NCI-H146 treated with DMSO at 0.1 percent for 48 hours (cell line): ENCODE data around the gene FER1L5.

Source experiments
- DNase-seq: peaks from one replicate; lab custom pipeline; 2025; ENCODE audit not compliant: unreplicated experiment; lab: John Stamatoyannopoulos, UW

Gene FER1L5

DNA sequence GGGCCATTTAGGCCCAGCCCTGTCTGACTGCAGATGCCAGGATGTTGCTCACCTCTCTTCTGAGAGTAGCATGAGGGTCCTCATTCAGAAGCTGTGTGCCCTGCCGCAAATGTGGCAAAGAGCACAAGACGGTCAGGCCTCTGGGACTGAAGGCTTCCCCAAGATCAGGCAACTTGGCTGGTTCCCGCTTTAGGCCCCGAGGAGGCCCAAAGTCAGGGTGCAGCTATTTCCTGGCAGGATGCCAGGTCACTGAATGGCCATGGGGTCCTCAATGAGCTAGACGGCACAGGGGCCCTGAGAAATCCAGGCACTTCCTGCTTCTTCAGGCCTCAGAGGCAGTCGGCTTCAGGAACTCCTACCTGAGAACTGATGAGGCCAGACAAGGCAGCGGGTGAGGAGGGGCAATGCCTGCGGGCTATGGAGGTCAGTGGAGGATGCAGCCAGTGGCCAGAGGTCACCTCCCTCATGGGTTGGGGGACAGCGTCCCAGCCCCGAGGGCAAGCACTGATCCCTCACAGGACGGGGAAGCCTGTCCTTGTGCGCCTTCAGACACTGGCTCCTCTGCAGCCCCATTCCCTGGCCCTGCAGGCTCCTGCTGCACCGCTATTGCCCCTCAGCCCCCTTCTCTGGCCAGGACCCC is 52.4 kb downstream of the FER1L5 start:
- DNase-seq, result no peak

DNA sequence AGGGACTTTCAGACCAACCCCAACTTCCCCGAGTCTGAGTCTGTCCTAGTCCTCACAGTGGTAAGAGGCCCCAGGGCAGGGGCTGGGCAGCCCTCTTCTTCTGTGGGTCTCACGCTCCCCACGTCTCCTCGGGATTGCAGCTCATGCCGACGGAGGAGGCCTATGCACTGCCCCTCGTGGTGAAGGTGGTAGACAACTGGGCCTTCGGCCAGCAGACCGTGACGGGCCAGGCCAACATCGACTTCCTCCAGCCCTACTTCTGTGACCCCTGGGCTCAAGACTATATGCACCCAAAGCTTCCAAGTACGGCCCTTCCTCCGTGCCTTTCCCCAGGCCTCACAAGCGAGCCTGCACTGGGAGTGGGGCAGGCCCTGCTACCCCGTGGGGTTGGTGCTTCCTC is 53.0 kb downstream of the FER1L5 start:
- no peak for DNase-seq

DNA sequence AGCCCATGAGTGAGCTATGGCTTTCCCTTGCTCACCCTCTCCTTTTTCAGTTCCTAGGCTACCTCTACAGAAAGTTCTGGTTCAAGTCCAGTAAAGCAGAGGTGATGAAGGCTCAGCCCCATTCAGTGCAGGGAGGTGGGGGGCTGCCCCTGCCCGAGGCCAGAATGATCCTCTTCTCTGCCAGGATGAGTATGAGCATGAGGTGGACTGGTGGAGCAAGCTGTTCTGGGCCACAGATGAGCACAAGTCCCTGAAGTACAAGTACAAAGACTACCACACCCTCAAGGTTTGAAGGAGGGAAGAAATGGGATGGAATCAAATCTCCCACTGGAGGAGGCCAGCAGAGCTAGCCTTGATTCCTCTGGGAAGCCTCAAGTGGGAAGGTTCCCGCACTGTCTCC is 54.9 kb downstream of the FER1L5 start:
- DNase-seq, result no peak

DNA sequence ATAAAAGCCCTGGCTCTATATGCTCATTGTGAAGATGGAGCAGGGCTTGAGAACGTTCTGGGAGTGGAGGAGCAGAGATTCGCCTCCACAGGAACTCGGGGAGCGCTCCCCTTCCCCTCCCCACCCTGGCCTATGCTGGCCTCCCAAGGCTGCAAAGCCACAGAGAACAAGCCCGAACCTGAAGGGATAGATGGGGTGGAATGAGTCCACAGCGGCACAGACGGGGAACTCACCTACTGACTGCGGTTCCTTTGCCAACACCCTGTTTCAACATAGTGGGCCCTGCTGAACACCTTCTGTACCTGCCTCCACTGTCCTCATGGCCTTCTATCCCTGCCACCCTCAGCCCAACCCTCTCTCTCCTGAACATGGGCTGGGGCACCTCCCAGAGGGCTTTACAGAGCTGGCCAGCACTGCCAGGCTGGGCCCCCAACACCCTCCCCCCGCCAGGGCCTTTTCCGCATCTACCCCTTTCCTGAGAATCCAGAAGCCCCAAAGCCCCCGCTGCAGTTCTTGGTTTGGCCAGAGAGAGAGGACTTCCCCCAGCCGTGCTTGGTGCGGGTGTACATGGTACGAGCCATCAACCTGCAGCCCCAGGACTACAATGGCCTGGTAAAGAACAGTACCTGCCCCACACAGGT is 55.8 kb downstream of the FER1L5 start:
- no peak for DNase-seq

DNA sequence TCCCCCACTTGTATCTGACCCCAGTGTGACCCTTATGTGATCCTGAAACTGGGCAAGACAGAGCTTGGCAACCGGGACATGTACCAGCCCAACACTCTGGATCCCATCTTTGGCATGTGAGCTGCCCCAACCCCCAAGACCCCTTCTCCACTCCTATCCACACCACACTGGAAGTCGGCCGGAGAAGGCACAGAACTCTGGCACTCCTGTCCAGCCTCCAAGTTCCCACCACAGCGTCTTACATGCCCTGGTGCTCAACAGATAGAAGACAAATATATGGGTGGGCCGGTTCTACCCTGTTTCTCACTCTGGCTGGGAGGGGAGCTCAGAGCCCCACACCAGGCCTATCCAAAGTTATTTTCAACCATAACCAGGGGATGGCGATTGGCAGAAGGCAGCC is 56.5 kb downstream of the FER1L5 start:
- no peak for DNase-seq

DNA sequence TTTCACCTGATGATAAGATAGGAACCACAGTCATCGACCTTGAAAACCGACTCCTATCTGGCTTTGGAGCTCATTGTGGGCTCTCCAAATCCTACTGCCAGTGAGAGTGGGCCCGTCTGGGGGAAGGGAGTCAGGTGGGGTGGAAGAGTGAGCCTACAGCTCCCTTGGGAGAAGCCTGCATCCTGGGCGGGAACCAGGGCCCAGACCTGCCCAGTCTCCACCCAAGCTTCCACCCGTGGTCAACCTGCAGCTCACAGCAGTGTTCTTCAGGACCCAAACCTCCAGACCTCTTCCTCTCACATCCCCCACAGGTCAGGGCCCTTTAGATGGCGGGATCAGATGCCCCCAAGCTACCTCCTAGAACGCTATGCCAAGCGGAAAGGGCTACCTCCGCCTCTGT is 57.1 kb downstream of the FER1L5 start:
- DNase-seq, result no peak

DNA sequence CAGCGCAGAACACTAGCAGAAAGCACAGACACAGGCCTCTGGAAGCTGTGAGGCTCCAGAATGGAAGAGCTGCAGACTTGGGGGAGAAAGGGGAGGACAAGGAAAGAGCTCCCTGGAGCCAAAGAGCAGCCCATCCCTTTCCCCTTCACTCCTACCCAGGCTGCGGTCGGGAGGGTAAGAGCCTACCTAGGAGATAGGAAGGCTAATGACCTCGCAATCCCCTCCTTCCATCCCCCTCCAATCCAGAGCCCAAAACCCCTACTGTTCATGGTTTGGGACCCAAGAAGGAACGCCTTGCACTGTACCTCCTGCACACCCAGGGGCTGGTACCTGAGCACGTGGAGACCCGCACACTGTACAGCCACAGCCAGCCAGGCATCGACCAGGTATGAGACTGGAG is 57.5 kb downstream of the FER1L5 start:
- no peak for DNase-seq

DNA sequence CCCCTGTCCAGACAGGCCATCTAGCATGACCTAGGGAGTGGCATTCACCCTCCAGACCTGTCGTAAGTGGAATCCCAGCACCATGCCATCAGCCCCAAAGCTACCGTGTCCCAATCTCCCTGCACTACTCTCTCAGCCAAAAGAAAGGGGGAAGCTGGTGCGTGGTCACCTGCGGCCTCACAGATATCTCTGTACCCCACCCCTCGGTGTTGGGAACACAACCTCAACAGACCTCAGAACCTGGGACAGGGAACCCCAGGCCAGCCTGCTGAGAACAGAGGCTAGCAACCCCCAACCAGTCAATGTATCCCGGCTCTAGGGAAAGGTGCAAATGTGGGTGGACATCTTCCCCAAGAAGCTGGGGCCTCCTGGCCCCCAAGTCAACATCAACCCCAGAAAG is 59.1 kb downstream of the FER1L5 start:
- no peak for DNase-seq

DNA sequence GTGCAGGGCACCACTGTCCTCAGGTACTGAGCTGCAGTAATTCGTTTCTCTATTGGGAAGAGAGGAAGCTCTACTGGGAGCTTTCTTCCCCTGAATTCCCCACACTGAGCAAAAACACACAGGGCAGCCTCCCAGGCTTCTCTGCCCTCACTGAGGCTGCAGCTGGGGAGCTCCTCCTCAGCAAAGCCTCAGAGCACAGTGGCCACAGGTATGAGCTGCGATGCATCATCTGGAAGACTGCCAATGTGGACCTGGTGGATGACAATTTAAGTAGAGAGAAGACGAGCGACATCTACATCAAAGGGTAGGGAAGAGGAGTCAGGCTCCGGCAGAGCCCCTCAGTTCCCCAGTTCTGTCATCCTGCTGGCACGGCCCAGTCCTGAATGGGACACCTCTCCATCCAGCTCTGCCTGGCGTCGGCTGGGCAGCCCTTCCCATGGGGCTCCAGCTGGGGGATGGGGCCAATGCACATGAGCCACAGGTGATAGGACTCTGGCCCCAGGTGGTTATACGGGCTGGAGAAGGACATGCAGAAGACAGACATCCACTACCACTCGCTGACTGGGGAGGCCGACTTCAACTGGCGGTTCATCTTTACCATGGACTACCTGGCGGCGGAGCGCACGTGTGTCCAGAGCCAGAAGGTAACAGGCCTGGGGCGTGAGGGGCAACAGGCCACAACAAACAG is 59.7 kb downstream of the FER1L5 start:
- DNase-seq, result no peak

DNA sequence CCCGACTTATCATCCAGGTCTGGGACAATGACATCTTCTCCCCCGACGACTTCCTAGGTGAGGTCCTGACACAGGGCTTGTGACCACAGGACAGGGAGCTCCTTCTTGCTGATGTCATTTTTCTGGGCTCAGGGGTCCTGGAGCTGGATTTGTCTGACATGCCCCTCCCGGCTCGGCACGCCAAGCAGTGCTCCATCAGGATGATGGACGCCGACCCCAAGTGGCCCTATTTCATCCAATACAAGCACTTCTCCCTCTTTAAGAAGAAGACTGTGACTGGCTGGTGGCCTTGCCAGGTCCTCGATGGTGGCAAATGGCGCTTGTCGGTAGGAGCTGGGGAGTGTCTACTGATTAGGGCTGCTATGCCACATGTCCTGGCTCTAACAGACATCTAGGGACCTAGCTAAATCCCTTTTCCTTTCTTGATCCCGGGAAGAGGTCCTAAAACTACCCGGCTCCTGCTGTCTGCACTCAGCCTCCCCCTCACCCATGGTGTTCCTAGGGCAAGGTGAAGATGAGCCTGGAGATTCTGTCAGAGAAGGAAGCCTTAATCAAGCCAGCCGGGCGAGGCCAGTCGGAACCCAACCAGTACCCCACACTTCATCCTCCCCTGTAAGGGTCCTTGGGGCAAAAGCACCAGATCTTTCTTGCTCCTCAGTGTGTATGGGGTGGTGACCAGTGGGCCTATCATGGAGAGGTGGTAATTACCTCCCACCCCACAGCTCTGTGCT is 60.6 kb downstream of the FER1L5 start:
- DNase-seq, result no peak

DNA sequence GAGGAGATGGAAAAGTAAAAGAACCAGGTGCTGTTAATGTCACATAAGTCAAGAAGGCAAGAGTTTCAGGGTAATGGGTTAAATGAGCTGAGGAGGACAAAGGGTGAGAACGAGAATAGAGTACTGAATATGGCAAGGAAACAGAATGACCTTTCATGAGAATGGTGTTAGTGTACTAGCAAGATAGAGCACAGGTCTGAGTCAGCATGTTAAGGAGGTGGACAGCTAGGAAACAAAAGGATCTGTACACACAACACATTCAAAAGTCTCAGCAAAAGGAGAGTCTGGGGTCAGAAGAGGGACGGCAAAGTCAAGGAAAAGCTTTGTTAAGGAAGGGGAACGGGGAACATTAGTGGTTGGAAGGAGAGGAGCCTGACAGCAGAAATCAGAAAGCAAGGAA is 68.4 kb downstream of the FER1L5 start:
- no peak for DNase-seq

DNA sequence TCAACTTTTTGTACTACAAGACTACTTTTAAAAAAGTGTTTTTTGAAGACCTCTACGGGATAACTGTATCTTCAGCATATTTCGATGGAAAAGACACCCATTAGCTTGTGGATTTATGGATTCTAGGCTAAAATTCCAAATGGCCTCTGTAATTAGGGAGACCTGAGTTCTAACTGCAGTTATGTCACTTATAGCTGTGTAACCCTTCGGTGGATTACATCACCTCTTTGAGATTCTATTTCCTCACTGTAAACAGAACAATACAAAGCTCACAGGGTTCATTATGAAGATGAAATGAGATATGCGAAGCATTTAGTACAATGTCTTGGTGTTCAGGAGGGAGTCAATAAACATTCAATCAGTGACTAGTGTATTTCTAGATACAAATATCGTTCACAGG is 73.1 kb downstream of the FER1L5 start:
- no peak for DNase-seq

DNA sequence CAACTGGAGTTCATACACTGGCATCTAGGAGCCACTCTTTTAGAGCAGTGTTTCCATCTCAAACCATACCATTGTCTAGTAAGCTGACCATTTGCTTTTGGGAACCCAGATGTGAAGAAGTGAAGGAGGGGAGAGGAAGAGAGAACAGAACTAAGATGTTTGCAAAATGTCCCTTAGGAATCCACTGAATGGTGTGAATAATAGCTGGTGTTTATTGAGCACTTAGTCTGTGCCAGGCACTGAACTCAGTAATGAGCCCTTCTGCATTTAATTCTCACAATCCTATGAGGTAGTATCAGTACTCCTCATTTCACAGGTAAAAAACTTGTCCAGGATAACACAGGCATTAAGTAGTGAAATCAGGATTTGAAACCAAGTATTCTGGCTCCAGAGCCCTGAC is 73.8 kb downstream of the FER1L5 start:
- DNase-seq, result no peak

DNA sequence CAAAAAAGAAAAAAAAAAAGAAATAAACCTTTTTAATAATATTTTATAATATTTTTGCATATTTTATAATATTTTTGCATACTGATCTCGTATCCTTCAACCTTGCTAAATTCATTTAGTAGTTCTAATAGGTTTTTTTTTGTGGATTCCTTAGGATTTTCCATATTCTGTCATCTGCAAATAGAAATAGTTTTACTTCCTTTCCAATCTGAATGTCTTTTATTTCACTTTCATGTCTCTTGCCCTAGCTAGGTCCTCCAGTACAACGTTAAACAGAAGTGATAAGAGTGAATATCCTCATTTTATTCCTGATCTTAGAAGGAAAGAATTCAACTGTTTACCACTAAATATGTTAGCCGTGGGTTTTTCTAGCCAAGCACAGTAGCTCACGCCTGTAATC is 83.6 kb downstream of the FER1L5 start:
- DNase-seq, result no peak

DNA sequence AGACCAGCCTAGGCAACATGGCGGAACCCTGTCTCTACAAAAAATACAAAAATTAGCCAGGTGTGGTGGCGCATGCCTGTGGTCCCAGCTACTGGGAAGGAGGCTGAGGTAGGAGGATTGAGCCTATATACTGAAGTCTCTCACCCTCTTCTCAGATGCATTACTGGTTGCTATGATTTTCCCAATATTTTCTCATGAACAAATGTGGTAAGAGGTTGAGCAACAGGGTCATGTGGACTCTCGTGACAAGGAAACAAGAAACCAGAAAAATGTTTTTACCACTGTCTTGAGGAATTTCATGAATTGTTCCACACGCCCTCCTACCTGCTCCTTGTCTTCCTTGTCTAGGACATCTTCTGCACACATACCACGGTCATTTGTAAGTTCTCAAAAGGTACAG is 84.9 kb downstream of the FER1L5 start:
- no peak for DNase-seq

DNA sequence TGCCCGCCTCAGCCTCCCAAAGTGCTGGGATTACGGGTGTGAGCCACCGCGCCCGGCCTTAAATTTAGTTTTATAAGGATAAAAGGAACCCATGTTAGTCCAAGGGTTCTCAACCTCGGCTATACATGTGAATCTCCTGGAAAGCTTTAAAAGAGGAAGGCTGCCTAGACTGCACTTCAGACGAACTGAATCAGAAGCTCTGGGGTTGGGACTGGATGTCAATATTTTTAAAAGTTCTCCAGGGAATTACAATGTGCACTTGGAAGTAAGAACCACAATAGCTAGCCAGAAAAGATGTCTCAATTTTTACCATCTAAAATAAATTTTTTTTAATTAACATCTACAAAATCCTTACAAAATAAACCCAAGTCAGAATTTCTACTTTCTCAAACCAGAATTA is 87.2 kb downstream of the FER1L5 start:
- DNase-seq, result no peak

DNA sequence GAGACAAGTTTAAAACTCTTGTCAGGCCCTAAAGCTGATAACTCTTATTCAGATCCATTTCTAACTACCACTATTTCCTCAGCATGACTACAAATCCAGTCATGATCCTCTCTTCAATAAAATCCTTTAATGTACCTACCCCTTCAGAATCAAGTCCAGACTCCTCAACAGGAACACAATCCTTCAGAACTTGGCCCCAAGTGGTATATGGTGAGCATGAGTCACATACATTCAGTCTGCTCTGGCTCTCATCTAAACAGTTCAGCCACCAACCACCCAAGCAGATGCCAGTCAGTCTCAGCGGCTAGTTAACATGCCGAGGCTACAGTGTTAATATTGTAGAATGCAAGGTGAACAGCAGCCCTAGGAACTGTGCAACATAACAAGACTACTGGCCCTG is 87.6 kb downstream of the FER1L5 start:
- no peak for DNase-seq

DNA sequence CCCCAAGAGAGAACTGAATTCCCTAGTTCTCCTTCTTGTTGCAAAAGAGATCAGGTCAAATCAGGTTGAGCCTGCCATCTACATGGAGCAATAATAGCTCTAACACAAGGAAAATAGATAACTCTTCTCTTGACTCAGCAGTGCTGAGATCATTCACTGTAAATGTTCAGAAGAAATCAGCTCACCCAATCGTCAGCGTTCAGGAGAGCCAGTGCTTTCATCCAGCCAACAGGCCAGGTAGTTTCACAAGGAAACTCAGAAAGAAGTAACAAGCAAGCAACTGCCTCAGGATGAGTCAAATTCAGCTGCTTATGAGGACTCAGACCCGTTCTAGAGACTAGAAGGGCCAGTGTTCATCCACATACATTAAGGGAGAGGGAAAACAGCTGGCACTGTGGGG is 91.4 kb downstream of the FER1L5 start:
- DNase-seq, result no peak

DNA sequence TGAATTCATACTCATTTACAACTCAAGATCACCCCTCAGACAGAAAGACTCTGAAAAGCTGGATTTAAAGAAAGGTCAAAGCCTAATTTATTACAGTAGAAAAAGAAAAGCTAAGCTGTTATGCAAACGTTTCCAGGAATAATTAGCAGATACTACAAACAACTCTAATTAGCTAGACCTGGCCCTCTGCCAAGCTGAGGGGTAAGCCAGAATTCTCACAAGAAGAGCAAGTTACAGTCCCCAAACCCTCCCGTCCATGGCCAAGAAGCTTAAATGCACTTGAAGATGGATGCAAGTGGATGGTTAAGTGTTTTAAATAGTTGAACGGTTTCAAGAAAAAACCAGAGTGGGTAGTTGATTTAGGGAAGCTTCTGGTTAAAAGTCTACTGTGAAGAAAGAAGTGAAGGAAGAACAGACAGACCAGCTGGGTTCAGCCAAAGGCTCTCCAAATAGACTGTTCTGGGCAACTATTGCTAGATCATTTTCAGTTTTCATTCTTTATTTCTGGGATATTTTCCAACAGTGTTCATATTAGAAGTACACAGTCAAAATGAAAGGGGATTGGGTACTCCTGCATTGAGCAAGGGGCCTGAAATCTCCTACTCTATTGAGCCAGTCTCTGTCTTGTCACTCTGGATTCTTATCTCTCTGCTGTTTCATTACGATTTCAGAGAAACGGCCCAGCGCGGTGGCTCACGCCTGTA is 92.5 kb downstream of the FER1L5 start:
- no peak for DNase-seq

DNA sequence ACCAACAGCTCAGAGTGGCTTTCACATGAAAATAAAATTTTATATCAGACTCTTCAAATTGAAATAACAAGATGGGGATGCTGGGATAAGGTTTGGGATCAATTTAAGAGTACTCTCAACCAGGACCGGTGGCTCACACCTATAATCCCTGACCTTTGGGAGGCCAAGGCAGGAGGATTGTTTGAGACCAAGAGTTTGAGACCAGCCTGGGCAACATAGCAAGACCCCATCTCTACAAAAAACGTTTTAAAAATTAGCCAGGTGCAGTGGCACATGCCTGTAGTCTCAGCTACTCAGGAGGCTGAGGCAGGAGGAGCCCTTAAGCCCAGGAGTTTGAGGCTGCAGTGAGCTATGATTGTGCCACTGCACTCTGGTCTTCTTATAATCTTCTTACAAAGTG is 94.7 kb downstream of the FER1L5 start:
- DNase-seq, result no peak

DNA sequence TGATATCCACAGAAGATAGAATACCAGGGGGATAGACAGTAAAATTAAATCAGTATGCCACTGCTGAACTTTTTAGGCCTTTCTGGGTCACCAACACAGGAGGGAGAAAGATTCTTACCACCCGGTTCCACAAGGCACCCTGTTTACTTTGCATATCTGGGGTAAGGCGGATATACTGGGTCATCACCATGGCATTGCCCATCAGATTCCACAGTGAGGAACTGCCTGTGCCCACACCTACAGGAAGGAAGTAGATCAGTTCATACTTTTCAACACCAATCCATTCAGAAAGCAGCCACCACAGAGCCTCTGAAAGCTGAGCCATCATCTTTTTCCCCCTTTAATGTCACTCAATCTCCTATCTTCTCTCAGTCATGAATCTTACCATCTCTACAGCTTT is 95.3 kb downstream of the FER1L5 start:
- no peak for DNase-seq
